Karpas-422 (cell line): ENCODE results near the gene GREB1. TPM values are rescaled to one million over a fixed set of nuclear protein-coding genes. Genes with fewer than 3 reads are reported as not detected.

Experiments
- DNase-seq: peaks from one replicate; pipeline ENCODE4 v3.0.0-alpha.2; 2015
- H2AFZ ChIP-seq: fragments of 200-600 bp; sonication (generic); 2 replicates; pipeline ENCODE4 v1.6.1; 2014; ENCODE audit warnings: antibody characterized with exemption, low read length, mixed read lengths
- H3K27ac ChIP-seq: fragments of 200-600 bp; sonication (generic); 2 replicates; pipeline ENCODE4 v1.5.1; 2014; ENCODE audit warnings: mild to moderate bottlenecking, low read length, moderate library complexity
- H3K27me3 ChIP-seq: fragments of 200-600 bp; sonication (generic); 2 replicates; pipeline ENCODE4 v1.6.1; 2014; ENCODE audit warnings: low read length, mixed read lengths
- H3K36me3 ChIP-seq: fragments of 200-600 bp; sonication (generic); 2 replicates; pipeline ENCODE4 v1.6.1; 2014; ENCODE audit warnings: low read length, mixed read lengths; ENCODE audit not compliant: insufficient read depth
- H3K4me1 ChIP-seq: fragments of 200-600 bp; sonication (generic); 2 replicates; pipeline ENCODE4 v1.6.1; 2014; ENCODE audit warnings: mild to moderate bottlenecking, low read length, mixed read lengths
- H3K4me2 ChIP-seq: fragments of 200-600 bp; sonication (generic); 2 replicates; pipeline ENCODE4 v1.6.1; 2014; ENCODE audit warnings: low read length, low read depth, mild to moderate bottlenecking; ENCODE audit not compliant: poor library complexity, severe bottlenecking
- H3K4me3 ChIP-seq: fragments of 200-600 bp; sonication (generic); 2 replicates; pipeline ENCODE4 v1.5.1; 2014; ENCODE audit warnings: mild to moderate bottlenecking, antibody characterized with exemption, low read length, mixed read lengths
- H3K79me2 ChIP-seq: fragments of 200-600 bp; sonication (generic); 2 replicates; pipeline ENCODE4 v1.6.1; 2014; ENCODE audit warnings: mild to moderate bottlenecking, low read length, mixed read lengths
- H3K9ac ChIP-seq: fragments of 200-600 bp; sonication (generic); 2 replicates; pipeline ENCODE4 v1.6.0; 2014; ENCODE audit warnings: low read length
- H3K9me2 ChIP-seq: fragments of 200-600 bp; sonication (generic), shearing (Covaris generic); replicated peaks from 2 replicates; pipeline ENCODE4 v1.6.0; 2014; ENCODE audit warnings: mild to moderate bottlenecking, low read length, moderate library complexity; ENCODE audit not compliant: insufficient read depth
- H3K9me3 ChIP-seq: fragments of 300-700, 200-600 bp; sonication (generic); 2 replicates; pipeline ENCODE4 v1.6.1; 2014; ENCODE audit warnings: low read length, mixed read lengths
- H4K20me1 ChIP-seq: fragments of 200-600 bp; sonication (generic); 2 replicates; pipeline ENCODE4 v1.6.1; 2014; ENCODE audit warnings: mild to moderate bottlenecking, antibody characterized with exemption, low read length, low read depth; ENCODE audit not compliant: insufficient read depth
- total RNA-seq: library from RNA; depleted of rRNA; stranded (reverse); fragments of >200 nt; shearing (Covaris generic); gene quantifications from 2 replicates; pipeline ENCODE4 v1.2.3, GENCODE V29; 2014; ENCODE audit warnings: low replicate concordance

The GREB1 gene
- total RNA-seq, 1 experiment from 2014 or later: 4.4 TPM

- Histone ChIP-seq H4K20me1 (no peaks in the 10 kb centered on the region), H3K9me2 (no peaks in the 10 kb centered on the region), H3K27me3 (no peaks in the 10 kb centered on the region), H3K4me3 (no peak overlapping the region), H2AFZ (no peak overlapping the region), H3K27ac (no peak overlapping the region), H3K9ac (no peak overlapping the region), H3K4me2 (no peak overlapping the region), H3K36me3 (peaks cover 4% of the 10 kb centered on the region; the same call in 1 of the 2 replicates), H3K79me2 (no peaks in the 10 kb centered on the region), H3K4me1 (no peaks in the 10 kb centered on the region), H3K9me3 (no peaks in the 10 kb centered on the region)
- DNase-seq: no peak
Measured at GRCh38 chr2:11624893-11625292, 91.0 kb downstream of the GREB1 start.

DNA sequence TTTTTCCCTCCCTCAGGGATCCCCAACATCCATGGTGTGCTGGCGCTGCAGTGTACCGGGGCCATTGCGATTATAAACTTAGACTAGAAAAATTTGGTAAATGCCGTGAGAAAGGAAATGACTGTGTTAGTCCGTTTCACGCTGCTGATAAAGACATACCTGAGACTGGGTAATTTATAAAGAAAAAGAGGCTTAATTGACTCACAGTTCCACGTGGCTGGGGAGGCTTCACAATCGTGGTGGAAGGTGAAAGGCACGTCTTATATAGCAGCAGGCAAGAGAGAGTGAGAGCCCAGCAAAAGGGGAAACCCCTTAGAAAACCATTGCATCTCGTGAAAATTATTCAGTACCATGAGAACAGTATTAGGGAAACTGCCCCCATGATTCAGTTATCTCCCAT, 91.8 kb downstream of the GREB1 start:
- no peak overlapping the region for H3K4me2 ChIP-seq
- H3K4me1 ChIP-seq: no peaks in the 10 kb centered on the region
- no peak overlapping the region for H3K9ac ChIP-seq
- no peak for DNase-seq
- H2AFZ ChIP-seq: no peak overlapping the region
- H3K27ac ChIP-seq: no peak overlapping the region
- H3K27me3 ChIP-seq: no peaks in the 10 kb centered on the region
- H3K79me2 ChIP-seq: no peaks in the 10 kb centered on the region
- no peaks in the 10 kb centered on the region for H4K20me1 ChIP-seq
- no peaks in the 10 kb centered on the region for H3K9me2 ChIP-seq
- H3K36me3 ChIP-seq: peaks cover 4% of the 10 kb centered on the region; the same call in 1 of the 2 replicates
- no peaks in the 10 kb centered on the region for H3K9me3 ChIP-seq
- no peak overlapping the region for H3K4me3 ChIP-seq

DNA sequence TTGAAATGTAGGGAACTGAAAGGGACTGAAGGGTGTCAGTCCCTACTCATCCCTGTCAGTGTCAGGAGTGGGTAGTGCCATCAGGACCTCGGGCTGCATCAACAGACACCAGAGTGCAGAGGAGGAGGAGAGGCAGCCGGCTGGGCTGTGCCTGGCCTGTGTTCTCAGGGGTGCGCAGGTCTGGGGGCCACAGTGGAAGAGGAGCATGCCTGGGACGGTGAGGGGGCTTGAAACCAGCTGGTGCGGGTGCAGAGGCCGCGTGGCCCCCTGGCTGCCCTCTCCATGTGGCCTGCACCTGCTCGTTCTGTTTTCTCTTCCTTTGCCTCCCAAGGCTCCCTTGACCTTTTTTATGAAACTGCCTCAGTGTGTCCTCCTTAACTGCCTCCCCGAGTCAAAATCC, 94.8 kb downstream of the GREB1 start:
- H3K79me2 ChIP-seq: no peaks in the 10 kb centered on the region
- H4K20me1 ChIP-seq: no peaks in the 10 kb centered on the region
- no peak overlapping the region for H2AFZ ChIP-seq
- H3K36me3 ChIP-seq: peaks cover 4% of the 10 kb centered on the region; the same call in 1 of the 2 replicates
- no peaks in the 10 kb centered on the region for H3K27me3 ChIP-seq
- H3K9me2 ChIP-seq: no peaks in the 10 kb centered on the region
- H3K4me1 ChIP-seq: no peaks in the 10 kb centered on the region
- H3K4me3 ChIP-seq: no peak overlapping the region
- no peaks in the 10 kb centered on the region for H3K9me3 ChIP-seq
- no peak for DNase-seq
- H3K9ac ChIP-seq: no peak overlapping the region
- no peak overlapping the region for H3K4me2 ChIP-seq
- no peak overlapping the region for H3K27ac ChIP-seq

- H3K27ac ChIP-seq: no peak overlapping the region
- H3K9ac ChIP-seq: no peak overlapping the region
- DNase-seq: no peak
- H4K20me1 ChIP-seq: no peaks in the 10 kb centered on the region
- no peaks in the 10 kb centered on the region for H3K27me3 ChIP-seq
- no peaks in the 10 kb centered on the region for H3K9me3 ChIP-seq
- H3K4me2 ChIP-seq: no peak overlapping the region
- H3K4me3 ChIP-seq: no peak overlapping the region
- no peaks in the 10 kb centered on the region for H3K4me1 ChIP-seq
- H3K79me2 ChIP-seq: no peaks in the 10 kb centered on the region
- H3K9me2 ChIP-seq: no peaks in the 10 kb centered on the region
- no peak overlapping the region for H2AFZ ChIP-seq
- H3K36me3 ChIP-seq: peaks cover 4% of the 10 kb centered on the region; the same call in 1 of the 2 replicates
Measured at GRCh38 chr2:11629215-11629614, 95.4 kb downstream of the GREB1 start.

GRCh38 chr2:11629851-11630250, 96.0 kb downstream of the GREB1 start:
- no peak overlapping the region for H2AFZ ChIP-seq
- H3K4me2 ChIP-seq: no peak overlapping the region
- no peak overlapping the region for H3K9ac ChIP-seq
- no peaks in the 10 kb centered on the region for H3K27me3 ChIP-seq
- no peak overlapping the region for H3K27ac ChIP-seq
- H3K79me2 ChIP-seq: no peaks in the 10 kb centered on the region
- H3K36me3 ChIP-seq: peaks cover 4% of the 10 kb centered on the region; the same call in 1 of the 2 replicates
- no peak overlapping the region for H3K4me3 ChIP-seq
- H3K4me1 ChIP-seq: no peaks in the 10 kb centered on the region
- no peak for DNase-seq
- H3K9me3 ChIP-seq: no peaks in the 10 kb centered on the region
- H3K9me2 ChIP-seq: no peaks in the 10 kb centered on the region
- H4K20me1 ChIP-seq: no peaks in the 10 kb centered on the region

DNA sequence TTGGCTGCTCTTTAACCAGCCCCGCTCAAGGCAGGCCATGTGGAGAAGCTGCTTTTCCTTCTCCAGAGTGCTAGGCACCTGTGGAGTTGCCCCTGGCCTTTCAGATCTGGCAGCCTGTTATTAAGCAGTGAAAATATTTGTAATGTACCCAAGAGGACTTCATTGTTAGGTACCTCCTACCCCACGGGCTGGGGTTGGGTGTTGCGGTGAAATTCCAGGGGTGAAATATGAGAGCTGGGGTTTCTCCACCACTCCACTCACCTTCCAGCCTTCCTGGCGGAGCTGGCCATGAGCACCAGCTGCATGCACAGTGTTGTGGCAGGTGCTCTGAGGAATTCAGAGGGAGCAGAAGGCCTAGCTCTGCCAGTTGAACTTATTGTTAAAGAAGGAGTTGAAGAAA, 97.0 kb downstream of the GREB1 start:
- Histone ChIP-seq H4K20me1 (no peaks in the 10 kb centered on the region), H3K4me3 (no peak overlapping the region), H3K79me2 (no peaks in the 10 kb centered on the region), H3K9me3 (no peaks in the 10 kb centered on the region), H3K4me1 (no peaks in the 10 kb centered on the region), H2AFZ (no peak overlapping the region), H3K36me3 (peaks cover 4% of the 10 kb centered on the region; the same call in 1 of the 2 replicates), H3K9ac (no peak overlapping the region), H3K4me2 (no peak overlapping the region), H3K27me3 (no peaks in the 10 kb centered on the region), H3K27ac (no peak overlapping the region), H3K9me2 (no peaks in the 10 kb centered on the region)
- no peak for DNase-seq

DNA sequence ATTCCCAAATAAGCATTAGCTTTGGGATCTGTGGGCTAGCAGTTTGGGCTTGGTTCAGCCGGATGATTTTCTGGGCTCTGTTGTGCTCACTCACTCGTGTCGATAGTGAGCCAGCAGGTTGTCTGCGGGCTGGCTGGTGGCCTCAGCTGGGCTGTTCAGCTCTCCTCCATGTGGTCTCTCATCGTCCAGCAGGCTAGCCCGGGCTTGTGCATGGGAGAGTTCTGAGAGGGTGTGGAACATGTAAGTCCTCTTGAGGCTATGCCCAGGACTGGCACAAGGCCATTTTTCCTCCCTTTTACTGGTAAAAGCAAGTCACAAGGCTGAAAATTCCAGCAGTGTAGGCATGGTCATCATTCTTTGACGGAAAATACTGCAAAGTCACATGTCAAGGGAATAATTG, 97.6 kb downstream of the GREB1 start:
- H3K27ac ChIP-seq: no peak overlapping the region
- no peaks in the 10 kb centered on the region for H3K4me1 ChIP-seq

GRCh38 chr2:11633923-11634478, 100.2 kb downstream of the GREB1 start:
- Histone ChIP-seq H3K36me3 (no peaks in the 10 kb centered on the region), H3K9ac (no peak overlapping the region), H3K79me2 (no peaks in the 10 kb centered on the region), H3K27ac (no peak overlapping the region), H2AFZ (no peak overlapping the region), H3K4me2 (no peak overlapping the region), H3K4me1 (no peaks in the 10 kb centered on the region), H3K27me3 (no peaks in the 10 kb centered on the region), H3K9me3 (no peaks in the 10 kb centered on the region), H3K9me2 (no peaks in the 10 kb centered on the region), H4K20me1 (no peaks in the 10 kb centered on the region), H3K4me3 (no peak overlapping the region)
- DNase-seq: no peak

More for the DNA sequence above, 97.6 kb downstream of the GREB1 start:
- H3K79me2 ChIP-seq: no peaks in the 10 kb centered on the region
- H3K9me2 ChIP-seq: no peaks in the 10 kb centered on the region
- no peaks in the 10 kb centered on the region for H3K27me3 ChIP-seq
- H3K4me2 ChIP-seq: no peak overlapping the region
- H2AFZ ChIP-seq: no peak overlapping the region
- H4K20me1 ChIP-seq: no peaks in the 10 kb centered on the region
- H3K36me3 ChIP-seq: peaks cover 4% of the 10 kb centered on the region; the same call in 1 of the 2 replicates
- H3K4me3 ChIP-seq: no peak overlapping the region
- no peak overlapping the region for H3K9ac ChIP-seq
- no peaks in the 10 kb centered on the region for H3K9me3 ChIP-seq
- no peak for DNase-seq
